Cerebellar nuclear complex (tissue), 1 donor: ENCODE measurements around the gene DUSP23.

Experiments used
- DNase-seq, 2 experiments: peaks; one replicate each; lab custom pipeline; 2025; lab: John Stamatoyannopoulos, UW

The DUSP23 gene

GRCh38 chr1:159786465-159786864, 5.7 kb downstream of the DUSP23 start:
- no peak for DNase-seq

- DNase-seq: no peak
Observed at GRCh38 chr1:159786966-159787365, 6.2 kb downstream of the DUSP23 start.

GRCh38 chr1:159790237-159790917, 9.6 kb downstream of the DUSP23 start:
- DNase-seq: no peak

- DNase-seq: no peak
Observed at GRCh38 chr1:159791031-159791430, 10.3 kb downstream of the DUSP23 start.

GRCh38 chr1:159791461-159791860, 10.7 kb downstream of the DUSP23 start:
- DNase-seq: no peak

- DNase-seq: no peak
Observed at GRCh38 chr1:159795534-159795933, 14.8 kb downstream of the DUSP23 start.

- peak in 1 of 2 experiments; percentile 37 for DNase-seq
Observed at GRCh38 chr1:159798893-159799292, 18.1 kb downstream of the DUSP23 start.

GRCh38 chr1:159799446-159799985, 18.8 kb downstream of the DUSP23 start:
- no peak for DNase-seq

- DNase-seq: no peak
Observed at GRCh38 chr1:159800177-159800930, 19.6 kb downstream of the DUSP23 start.

GRCh38 chr1:159802111-159802510, 21.3 kb downstream of the DUSP23 start, which contains the start of gene FCRL6:
TSS of gene FCRL6 (plus strand) at chr1:159802360. CDS start at chr1:159802425, 65 bp downstream.
- no peak for DNase-seq

GRCh38 chr1:159803956-159804689, 23.4 kb downstream of the DUSP23 start:
- DNase-seq: no peak

GRCh38 chr1:159804924-159805323, 24.2 kb downstream of the DUSP23 start:
- DNase-seq: no peak

GRCh38 chr1:159815926-159816325, 35.2 kb downstream of the DUSP23 start:
- DNase-seq: no peak

- no peak for DNase-seq
Observed at GRCh38 chr1:159817276-159818041, 36.7 kb downstream of the DUSP23 start.

GRCh38 chr1:159821171-159821867, 40.6 kb downstream of the DUSP23 start:
- no peak for DNase-seq

GRCh38 chr1:159823406-159823805, 42.6 kb downstream of the DUSP23 start:
- no peak for DNase-seq

- DNase-seq: no peak
Observed at GRCh38 chr1:159825564-159825963, 44.8 kb downstream of the DUSP23 start.

- DNase-seq: no peak
Observed at GRCh38 chr1:159826441-159827101, 45.8 kb downstream of the DUSP23 start, which contains the start of gene SLAMF8. TSS of gene SLAMF8 (plus strand) at chr1:159826873. CDS start at chr1:159826899, 26 bp downstream.

GRCh38 chr1:159827102-159827490, 46.3 kb downstream of the DUSP23 start:
- no peak for DNase-seq

GRCh38 chr1:159827549-159827948, 46.8 kb downstream of the DUSP23 start:
- no peak for DNase-seq
